GM19455 (cell line): Measurements from ENCODE around the gene COL9A2.

Source experiments
- ATAC-seq: cut with Tn5 transposase; IDR thresholded peaks from one replicate; pipeline ENCODE4 v1.9.1; 2021; ENCODE audit not compliant: unreplicated experiment

The COL9A2 gene

GRCh38 chr1:40264354-40264781 lies 52.7 kb downstream of the COL9A2 start:
- no peak for ATAC-seq

- ATAC-seq, result no peak
These were observed 58.7 kb downstream of the COL9A2 start for GRCh38 chr1:40258445-40258769.

- peak; percentile 91 for ATAC-seq
These were observed 59.2 kb downstream of the COL9A2 start, which contains the start of gene ZMPSTE24 for GRCh38 chr1:40257688-40258444. ZMPSTE24 (plus strand) TSS chr1:40258236; CDS start chr1:40258272, 36 bp downstream.

GRCh38 chr1:40257313-40257687 lies 59.8 kb downstream of the COL9A2 start:
- no peak for ATAC-seq

- ATAC-seq, result no peak
These were observed 60.5 kb downstream of the COL9A2 start for GRCh38 chr1:40256401-40257084.

GRCh38 chr1:40255231-40255630 lies 61.9 kb downstream of the COL9A2 start:
- no peak for ATAC-seq

- no peak for ATAC-seq
These were observed 64.5 kb downstream of the COL9A2 start for GRCh38 chr1:40252601-40253000.

GRCh38 chr1:40251456-40251855 lies 65.6 kb downstream of the COL9A2 start:
- ATAC-seq, result no peak
